NCI-H187 (cell line): ENCODE data around the gene SLC45A3.

Experiments used
- DNase-seq, 2 experiments: peaks; one replicate each; lab custom pipeline; 2025; lab: John Stamatoyannopoulos, UW

Gene SLC45A3

GRCh38 chr1:205669341-205670149, 10.8 kb downstream of the SLC45A3 start:
- DNase-seq: no peak

GRCh38 chr1:205668951-205669340, 11.4 kb downstream of the SLC45A3 start:
- no peak for DNase-seq

GRCh38 chr1:205667909-205668643, 12.2 kb downstream of the SLC45A3 start:
- DNase-seq: no peak

- DNase-seq: no peak
Measured at GRCh38 chr1:205666372-205667166, 13.7 kb downstream of the SLC45A3 start.

- peak in 1 of 2 experiments; percentile 41 for DNase-seq
Measured at GRCh38 chr1:205665201-205666045, 14.9 kb downstream of the SLC45A3 start.

- DNase-seq: no peak
Measured at GRCh38 chr1:205664399-205665017, 15.8 kb downstream of the SLC45A3 start.

- no peak for DNase-seq
Measured at GRCh38 chr1:205663286-205663936, 16.9 kb downstream of the SLC45A3 start.

GRCh38 chr1:205662791-205663190, 17.5 kb downstream of the SLC45A3 start:
- no peak for DNase-seq

- DNase-seq: no peak
Measured at GRCh38 chr1:205662135-205662738, 18.1 kb downstream of the SLC45A3 start.

- DNase-seq: no peak
Measured at GRCh38 chr1:205661429-205662134, 18.7 kb downstream of the SLC45A3 start.

- DNase-seq: no peak
Measured at GRCh38 chr1:205660361-205660760, 19.9 kb downstream of the SLC45A3 start.

- DNase-seq: peak; percentile 68 to 77
Measured at GRCh38 chr1:205658943-205659581, 21.2 kb downstream of the SLC45A3 start.

- DNase-seq: no peak
Measured at GRCh38 chr1:205656236-205656635, 24.1 kb downstream of the SLC45A3 start.

- no peak for DNase-seq
Measured at GRCh38 chr1:205652984-205653383, 27.3 kb downstream of the SLC45A3 start.

GRCh38 chr1:205650241-205650640, 30.1 kb downstream of the SLC45A3 start:
- DNase-seq: no peak

GRCh38 chr1:205645519-205645918, 34.8 kb downstream of the SLC45A3 start:
- DNase-seq: no peak

GRCh38 chr1:205642679-205643307, 37.5 kb downstream of the SLC45A3 start:
- DNase-seq: no peak

- DNase-seq: no peak
Measured at GRCh38 chr1:205639567-205639966, 40.7 kb downstream of the SLC45A3 start.
